SIG-M5 (cell line): ENCODE measurements around the gene KIDINS220.

ENCODE experiments used
- DNase-seq: peaks from one replicate; lab custom pipeline; 2025; lab: John Stamatoyannopoulos, UW

Gene KIDINS220

DNA sequence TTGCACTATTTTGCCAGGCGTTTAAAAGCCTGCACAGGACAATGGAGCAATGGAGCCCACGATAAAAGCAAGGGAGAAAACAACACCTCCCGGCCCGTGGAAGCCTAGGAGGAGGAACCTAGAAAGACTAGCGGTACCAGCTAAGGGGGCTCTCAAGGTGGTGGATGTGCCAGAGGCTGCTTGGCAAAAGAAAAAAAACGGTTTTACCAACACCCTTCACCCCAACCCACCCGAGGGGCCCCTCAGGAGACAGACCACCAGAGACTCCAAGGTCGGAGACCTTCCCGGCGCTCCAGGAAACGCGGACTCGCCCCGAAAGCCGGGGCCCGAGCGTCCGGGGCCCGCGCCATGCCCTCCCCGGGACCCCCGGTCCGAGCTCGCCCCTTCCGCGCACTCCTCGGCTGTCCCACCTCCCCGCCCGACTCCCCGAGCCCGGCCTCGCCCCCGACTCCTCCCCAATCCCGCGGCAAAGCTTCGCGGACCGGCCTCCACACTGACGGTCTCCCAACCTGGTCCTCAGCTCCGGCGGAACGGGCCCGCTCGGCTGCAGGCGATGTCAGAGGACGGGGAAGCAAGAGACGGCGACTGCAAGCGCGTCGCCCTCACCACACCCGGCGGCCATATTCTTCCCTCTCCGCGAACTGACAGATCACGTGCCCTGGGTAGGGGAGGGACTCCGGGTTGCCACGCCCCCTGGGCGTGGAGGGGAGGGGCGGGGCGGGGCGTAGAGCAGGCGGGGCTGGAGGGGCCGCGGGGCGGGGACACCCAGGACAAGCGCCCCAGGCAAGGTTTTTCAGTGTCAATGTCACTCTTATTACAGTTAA lies at the start of gene KIDINS220:
TSS of gene KIDINS220 (minus strand) at position 643 of the 824 bp plus-strand sequence. CDS start 10,520 bp downstream, outside the sequence.
- no peak for DNase-seq

DNA sequence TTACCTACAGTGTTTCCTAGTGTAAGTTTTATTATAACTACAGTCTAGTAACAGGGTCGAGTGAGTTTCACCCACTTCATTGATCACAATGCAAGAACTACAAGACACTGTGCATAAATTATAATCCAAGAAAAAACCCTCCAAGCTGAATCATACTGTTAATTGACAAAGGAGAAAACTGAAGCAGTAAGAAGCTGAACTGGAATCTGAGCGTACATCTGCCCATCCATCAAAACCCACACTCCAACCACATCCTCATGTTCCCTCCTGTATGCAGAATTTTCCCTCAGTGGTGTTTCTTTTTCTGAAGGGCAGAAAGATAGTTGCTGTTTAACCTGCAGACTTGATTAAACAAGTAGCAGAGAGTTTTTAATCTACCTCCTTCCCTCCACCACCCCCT lies 49.5 kb upstream of the KIDINS220 start:
- DNase-seq: no peak

DNA sequence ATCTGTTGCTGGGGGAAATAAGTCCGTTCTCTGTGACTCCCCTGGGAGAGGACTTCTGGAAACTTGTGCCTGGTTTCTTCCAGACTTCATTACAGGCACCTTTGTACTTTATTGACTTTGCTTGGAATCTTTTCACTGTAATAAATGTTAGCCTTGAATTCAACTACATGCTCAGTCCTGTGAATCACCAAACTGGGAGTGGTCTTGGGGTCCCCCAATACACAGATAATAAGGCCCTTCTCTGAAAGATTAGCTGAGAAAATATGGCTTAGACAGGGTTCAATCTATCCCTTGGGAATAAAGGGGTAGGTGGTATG lies 48.7 kb upstream of the KIDINS220 start:
- no peak for DNase-seq

DNA sequence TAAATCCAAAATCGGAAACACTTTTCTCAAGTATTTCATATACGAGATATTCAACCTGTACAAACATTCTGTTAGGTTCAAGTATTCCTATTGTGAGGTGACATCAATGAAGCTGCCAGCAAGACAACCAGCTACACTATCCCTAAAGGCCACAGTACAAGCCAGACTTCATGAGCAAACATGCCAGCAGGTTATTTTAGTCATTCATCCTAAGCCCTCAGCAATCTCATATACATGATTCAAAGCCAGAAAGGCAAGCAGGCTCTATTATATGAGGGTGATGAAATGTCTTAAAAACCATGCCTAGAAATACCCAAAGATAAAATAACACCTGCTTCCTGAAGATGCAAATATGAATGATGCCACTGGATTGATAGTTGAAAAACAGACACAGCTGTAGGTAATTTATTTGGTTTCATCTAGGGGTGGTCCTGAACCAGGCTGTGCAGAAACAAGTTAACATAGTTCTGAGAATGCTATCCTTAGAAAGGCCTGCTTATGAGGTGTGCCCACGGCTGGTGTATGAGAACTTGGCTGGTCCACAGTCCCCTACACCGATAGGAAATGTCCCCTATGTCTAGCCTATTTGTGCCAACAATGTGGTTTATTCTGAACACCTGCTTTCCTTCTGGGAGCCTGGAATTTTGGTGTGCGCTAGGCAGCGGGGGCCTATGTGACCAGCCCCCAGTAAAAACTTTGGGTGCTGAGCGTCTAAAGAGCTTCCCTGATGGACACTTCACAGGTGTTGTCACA lies 48.2 kb upstream of the KIDINS220 start:
- DNase-seq: no peak

DNA sequence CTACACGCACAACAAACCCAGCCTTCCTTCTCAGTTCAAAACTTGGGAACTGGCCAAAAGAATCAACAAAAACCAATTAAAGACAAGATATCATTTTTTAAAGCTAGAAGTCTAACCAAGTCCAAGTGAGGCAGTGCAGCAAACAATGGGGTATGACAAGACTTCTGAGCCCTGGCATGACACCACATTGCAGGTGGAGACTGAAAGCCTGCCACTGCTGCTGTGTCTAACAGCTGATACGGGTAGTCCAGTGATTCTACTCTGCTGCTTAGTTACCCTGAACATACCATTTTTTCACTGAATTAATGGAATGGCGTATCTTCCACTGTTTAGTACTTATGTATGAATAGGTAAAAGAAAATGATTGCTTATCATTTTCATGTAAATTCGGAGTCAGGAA lies 47.4 kb upstream of the KIDINS220 start:
- no peak for DNase-seq

DNA sequence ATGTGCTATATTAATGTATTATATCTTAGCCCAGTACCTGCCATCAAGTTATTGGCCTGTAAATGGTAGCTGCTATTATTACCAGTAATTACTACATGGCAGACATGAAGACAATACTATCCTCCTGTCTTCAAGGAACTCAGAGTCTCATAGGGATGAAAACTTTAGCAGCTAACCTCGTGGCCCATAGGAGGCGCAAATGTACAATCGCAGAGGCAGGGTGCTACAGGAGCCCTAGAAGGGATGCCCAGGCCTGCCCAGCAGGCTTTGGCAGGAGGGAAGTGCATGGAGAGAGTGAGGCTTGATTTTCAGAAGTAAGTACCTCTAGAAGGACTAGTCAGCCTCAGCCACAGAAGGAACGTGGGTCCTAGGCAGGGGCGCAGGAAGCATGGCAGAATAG lies 44.7 kb upstream of the KIDINS220 start:
- DNase-seq: no peak

DNA sequence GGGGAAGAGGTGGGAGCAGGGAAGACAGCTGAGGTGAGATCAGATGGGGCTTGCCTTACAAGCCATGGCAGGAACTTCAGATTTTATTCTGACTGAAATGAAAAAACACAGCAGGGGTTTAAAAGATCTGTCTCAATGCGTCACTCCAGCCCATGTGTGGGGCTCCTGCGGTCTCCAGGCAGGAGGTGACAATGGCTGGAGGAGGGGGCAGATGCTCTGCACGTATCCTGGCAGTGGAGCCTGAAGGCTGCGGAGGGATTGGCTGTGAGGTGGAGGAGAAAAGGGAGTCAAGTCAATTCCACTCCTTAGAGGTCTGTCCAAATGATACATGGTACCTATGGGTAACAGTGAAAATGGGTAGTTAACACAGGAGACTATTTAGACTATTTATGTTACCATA lies 40.5 kb upstream of the KIDINS220 start:
- DNase-seq: no peak

DNA sequence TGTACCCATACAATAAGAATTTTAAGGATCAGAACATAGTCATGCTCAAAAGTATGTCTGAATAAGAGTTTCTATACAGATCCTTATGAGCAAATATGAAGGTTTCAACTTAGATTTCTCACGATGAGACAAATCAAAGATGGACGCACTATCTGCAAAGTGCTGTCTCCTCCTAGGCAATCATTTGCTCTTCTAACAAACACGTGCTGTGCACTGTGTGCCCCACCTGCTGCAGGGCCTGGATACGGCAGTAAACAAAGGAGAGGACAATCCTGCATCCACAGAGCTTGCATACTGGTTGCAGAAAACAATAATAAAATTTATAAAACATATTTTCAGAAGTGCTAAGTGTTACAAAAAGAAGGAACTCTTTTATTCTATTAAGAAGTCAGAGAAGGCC lies 39.9 kb upstream of the KIDINS220 start:
- no peak for DNase-seq

DNA sequence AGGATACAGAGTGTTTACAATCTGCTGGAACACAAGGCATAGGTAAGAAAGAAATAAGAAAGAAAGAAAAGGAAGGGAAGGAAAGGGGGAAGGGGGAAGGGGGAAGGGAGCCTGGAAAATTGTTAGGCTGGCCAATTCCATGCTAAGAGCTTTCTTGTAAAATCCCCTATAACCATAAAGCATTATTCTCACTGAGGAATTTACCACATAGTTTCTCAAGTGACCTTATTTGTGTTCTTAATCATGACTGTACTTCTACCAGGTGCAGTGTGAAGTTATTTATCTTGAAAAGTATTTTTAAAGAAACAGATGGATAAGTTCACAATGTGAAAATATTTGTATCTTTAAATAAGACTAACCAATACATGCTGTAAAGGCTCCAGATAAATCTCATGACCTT lies 39.2 kb upstream of the KIDINS220 start:
- no peak for DNase-seq

DNA sequence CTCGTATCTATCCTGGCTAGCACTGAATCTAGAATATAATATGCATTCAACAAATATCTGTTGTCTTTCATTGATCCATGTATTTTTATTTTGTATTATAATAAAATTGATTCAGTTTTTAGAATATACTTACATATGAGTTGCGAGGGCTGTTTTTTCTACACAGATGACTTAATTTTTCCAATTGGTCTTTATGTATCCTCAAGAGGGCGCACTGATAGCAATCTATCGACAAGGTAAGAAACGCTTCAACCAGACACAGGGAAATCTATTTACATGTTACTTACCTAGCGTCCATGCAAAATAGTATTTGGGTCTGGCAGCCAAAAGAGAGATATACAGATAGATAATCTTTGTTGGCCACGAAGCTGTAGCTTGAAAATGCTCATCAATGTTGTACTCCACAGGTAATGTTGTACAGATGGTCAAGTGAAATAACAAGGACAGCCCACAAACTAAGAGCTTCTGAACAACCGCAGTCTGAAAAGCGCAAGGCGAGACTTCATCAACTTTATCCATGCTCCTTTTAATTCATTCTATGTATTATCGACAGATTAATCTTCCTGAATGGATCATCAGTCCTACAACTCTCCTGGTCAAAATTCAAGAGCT lies 35.5 kb upstream of the KIDINS220 start:
- DNase-seq: no peak

DNA sequence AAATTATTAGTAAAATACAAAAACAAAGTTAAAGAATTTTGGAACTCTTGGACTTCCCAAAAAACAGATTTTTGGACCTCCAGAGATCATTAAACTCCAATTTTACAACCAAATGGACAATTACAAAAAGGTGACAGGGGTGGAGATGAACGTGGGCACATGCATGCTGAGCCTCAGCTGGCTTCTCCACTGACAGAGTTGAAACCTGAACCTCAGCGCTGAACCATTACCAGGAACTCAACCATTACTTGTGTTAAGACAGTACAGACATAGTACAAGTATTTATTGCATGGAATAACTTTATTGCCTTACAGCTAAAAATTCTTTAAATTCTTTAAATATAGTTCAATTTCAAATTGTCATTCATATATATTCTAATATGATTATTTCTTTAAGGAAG lies 33.0 kb upstream of the KIDINS220 start:
- no peak for DNase-seq

DNA sequence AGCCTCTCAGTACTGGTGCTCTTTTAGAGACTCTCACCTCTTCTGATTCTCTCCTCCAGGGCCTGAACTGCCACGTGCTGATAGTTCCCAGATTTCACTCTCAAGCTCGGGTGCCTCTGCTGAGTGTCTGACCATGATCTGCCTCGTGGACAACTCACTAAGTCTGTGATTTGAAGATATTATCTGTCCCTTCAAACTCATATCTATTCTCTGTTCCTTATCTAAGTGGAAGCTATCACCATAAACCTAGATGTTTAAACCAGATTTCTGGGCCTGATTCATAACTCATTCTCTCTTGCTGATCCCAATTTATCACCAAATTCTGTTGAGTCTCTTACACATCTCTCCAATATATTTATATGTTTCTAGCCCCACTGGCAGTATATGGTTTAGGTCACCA lies 29.9 kb upstream of the KIDINS220 start:
- no peak for DNase-seq

DNA sequence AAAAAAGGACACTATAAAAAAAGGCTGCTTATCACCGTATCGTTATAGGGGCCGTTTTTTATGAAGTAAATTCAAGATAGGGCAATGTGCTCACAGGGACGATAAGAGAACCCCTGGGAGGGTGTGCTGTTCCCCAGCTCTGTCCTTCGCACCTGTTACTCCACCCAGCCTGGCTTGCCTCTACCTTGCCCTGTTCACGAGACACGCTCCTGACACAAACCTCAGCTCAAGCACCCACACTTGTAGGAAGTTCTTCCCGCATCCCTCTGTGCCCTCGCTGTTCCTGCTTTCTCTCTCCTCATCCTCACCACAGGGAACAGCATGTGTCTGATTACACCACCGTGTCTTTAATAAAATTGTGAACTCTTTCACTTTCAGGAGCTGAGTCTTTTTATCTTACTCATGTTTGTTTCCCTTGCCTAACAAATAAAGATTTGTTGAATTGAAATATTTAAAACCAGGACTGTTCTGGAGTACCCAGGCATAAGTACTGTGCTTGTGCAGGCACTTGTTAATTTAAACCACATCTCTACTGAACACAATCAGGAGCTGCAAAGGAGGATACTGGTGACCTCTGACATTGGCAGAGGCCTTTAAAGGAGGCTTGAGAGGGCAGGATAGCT lies 26.0 kb upstream of the KIDINS220 start:
- no peak for DNase-seq

DNA sequence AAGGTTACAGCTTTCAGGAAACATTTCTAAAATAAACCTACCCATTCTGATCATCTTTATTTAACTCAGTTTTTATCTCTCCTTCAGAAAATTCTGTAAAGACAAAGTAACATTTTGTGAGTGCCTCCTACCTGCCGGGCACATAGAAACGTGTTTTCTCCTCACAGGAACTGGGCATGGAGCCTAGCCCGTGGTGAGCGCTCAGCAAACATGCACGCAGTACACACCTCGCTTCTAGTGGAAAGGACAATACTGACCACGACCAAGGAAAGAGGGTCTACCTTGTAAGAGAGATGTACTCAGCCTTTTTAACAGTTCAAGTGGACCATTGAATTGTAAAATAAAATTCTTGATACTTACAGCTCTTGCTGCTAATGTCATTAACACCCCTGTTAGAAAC lies 24.8 kb upstream of the KIDINS220 start:
- DNase-seq: no peak

DNA sequence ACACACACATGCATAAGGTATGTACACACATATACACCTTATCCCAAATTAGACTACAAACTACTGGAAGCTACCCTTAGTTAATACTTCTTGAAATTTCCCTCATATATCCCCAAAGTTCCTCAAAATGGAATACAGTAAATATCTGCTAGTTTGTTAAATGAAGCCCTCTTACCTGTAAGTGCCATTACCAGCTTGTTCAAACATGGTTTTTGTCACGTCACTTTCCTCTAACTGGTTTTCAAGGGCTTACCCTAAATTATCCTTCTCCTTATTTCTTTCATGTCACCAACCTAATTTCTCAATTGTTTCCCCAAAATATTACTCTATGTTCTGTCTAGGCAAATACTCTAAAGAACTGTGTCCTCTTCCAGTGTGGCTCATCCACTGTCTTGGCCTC lies 24.4 kb upstream of the KIDINS220 start:
- DNase-seq: no peak

DNA sequence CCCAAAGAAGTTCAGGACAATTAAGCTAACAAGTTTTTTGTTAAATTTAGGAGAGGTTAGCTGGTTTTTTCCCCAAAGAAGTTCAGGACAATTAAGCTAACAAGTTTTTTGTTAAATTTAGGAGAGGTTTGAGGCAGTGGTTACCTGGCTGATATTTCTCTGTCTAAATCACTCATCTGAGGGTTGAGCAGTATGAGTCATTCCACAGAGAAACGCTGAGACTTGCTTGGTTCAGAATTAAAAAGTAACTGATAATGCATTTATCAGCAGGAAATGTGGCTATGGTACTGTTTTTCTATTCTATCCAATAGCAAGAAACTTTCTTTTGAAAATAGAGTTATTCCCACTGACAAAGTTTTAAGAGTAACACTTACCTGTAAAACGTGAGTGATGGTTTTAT lies 22.8 kb upstream of the KIDINS220 start:
- DNase-seq: no peak

DNA sequence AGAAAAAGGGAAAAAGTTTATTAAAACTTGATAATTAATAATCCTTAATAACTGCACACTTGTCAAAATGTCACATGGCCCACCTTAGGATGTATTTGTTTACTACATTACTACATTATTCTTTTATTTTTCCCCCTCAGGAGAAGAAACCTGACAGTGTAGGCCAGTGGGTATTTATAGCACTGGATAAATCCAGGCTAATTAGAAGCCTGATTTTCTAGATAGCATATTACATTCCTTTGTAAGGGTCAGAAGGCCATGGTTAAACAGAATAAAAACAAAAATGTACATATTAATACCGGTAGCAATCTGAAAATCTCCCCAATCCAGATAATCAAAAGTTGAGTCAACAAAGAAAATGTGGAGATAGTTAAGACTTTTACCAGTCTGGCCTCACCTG lies 21.5 kb upstream of the KIDINS220 start:
- DNase-seq: no peak

DNA sequence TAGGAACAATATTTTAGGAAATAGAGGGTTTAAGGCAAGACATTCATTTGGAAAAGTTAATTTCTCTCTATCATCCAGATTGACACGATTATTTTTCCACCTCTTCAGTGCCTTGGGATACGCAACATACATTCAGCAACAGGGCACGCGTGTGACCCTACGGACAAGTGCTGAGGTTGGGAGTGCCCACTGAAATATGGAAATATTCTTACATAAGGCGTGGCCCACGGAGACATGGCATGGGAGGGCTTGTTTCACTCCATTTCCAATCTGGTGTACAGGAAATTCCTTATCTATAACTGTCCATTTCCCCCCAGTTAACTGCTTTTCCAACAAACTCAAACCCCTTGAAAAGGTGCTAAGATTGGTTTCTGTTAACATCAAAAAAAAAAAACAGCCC lies 20.9 kb upstream of the KIDINS220 start:
- no peak for DNase-seq

DNA sequence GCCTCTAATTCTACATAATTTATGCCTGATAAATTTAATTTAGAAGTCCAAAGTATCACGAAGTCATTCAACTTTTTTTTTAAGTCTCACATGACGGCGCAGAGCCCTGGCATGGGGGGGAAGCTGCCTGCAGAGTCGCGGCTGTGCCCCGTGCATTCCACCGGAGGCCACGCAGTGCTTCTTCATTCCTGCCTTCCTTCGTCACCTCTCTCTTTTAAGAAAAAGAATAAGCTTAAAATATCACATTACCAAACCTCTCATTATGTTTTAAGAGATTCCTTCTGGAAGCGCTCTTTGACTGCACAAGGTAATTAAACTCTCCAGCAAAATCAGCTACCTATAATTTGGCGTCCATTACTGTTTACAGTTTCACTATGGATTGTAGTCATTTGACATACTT lies 20.3 kb upstream of the KIDINS220 start:
- no peak for DNase-seq

DNA sequence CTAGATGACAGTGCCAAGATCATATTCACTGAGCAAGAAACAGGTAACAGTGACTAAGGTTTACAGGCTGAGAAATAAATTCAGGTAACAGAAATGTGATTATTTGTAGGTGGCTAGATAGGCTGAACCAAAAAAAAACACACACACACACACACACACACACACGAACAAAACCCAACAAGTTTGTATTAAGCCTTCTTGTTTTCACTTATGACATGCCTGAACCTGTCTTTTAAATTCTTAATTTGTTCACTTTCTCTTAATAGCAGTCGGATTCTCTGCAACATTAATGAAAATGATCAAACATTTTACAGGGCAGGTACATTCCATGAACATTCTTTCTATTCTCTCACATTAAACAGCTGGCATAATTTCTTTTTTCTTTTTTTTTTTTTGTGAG lies 18.8 kb upstream of the KIDINS220 start:
- DNase-seq: no peak

DNA sequence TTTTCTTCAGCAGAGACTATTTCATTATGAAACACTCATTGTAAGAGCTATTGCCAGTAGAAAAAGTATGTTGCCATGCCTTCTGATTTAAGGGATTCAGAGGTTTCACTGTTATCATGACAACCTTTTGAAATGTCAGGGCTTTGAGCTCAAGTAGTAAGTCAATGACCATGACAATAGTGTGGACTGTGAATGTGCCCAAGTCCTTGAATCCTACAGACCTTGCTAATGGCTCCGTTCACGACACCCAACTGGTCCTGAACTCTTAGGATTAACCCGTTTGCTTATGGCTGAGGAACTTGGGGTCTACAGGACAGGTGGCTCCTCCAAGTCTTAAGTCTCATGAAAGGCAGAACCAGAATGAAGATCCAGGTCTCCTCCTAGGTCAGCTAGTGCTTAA lies 17.6 kb upstream of the KIDINS220 start:
- DNase-seq: no peak

DNA sequence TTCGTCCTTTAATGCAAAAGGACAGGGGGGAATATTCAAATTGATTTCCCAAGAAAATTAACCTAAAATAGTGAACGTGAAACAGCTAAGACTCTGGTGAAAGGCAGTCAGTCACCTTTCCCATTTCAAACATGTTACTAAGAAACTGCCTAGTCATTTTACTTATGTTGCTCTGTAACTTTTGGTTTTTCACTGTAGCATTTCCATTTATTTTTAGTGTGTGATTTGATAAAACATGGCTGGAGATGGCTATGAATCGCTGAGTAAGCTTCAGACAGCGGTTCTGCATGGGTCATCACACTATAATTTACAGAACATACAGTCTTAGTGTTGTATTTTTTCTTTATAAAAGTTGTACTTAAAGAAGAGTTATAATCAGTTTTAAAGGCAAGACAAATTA lies 16.0 kb upstream of the KIDINS220 start:
- no peak for DNase-seq
